ENCODE data around the gene SLC25A13.

SLC25A13 gene

DNA sequence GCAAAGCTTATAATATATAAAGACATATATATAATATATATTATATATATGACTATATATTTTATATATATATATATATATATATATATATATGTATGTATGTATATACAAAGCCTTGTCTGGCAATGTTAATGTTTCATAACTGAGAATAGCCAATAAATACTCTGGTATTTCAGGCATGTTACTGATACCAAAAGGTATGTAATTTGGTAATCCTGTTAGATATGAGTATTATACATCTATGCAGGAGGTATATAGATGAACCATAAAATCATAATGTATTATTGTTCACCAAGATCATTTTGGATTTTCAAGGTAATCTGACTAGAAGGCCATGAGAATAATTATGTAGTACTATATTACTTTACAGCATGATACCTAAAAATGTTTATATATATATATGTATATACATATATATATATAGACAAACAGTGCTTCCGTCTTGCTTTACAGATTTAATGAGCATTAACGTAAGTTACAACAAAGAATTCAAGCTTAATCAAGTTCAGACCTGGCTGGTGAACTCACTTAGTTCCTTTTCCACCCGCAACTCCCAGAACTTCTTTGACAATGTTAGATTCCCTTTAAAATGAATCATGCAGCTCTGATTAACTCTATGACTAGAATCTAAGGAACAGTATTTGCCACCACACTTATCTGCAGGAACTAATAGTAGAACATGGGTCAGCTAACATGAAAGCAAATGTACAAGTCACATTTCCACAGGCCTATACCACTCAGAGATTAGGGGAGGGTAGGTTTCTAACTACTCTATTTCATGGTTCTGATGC is 82.7 kb downstream of the SLC25A13 start:
- no peak for DNase-seq

DNA sequence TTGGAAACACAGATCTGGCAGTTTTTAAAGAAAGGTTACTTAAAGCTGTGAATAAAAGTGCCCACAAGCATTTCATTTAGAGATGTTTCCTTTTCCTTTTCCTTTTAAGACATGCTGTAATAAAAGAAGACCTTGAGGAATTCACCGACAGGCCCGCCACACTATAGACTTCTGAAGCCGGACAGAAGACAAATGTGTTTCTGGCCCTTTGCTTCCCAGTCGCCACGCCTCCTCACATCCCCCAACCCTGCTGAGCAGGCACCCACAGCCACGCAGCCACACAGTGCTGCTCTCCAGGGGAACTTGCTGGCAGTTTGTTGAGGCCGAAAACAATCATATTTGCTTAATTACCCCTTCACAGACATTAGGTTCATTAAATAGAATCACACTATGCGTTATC is 83.4 kb downstream of the SLC25A13 start:
- no peak for DNase-seq

DNA sequence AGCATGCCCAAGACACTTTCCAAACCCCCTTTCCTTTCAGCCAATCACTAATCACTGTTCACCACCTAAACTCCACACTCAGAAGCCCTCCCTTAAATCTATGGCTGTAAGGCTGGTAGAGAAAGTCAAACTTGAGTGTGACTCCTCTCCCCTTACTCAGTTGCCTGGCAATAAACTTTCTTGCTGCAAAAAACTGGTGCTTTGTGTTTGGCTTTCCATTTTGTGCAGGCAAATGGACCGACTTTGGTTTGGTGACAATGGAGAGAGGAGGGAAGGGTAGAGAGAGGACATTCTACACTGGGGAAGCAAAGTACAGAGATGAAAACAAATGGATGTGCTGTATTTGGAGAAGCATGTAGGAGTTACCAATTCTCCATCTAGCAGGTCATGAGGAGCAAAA is 84.9 kb downstream of the SLC25A13 start:
- DNase-seq = no peak

DNA sequence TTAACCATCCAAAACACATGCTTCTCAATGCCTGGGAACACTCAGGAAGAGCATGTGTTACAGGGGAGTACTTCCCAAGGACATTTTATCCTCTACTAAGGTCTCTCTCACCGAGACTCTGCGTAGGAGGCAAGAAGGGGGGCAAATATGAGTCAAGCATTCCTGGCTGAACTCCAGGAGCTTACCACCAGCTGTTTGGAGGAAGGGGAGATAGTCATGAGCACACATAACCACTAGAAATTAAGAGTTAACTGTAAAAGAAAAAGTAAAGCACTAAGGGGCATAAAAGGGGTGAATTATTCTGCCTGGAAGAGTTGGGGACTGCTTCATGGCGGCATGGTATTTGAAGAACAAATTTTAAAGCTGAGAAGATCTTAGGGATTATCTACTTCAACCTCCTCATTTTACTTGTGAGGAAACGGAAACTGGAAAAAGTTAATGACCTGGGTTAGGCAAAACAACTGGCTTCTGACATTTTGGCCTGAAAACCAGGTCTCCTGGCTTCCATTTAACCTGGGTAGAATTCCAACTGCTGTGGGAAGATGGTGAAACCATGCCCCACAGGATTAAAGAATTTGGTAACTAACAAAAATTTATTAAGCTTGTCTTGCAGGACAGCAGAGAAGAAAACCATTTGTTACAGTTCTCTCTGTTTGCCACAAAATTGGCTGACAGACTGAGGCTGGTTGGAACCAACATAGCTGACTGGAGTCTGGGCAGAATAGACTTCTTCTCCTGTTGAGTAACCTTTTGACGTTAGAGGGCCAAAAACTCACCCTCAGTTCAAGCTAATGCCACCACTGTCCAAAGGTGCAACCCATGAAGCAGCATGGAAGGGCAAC is 85.5 kb downstream of the SLC25A13 start:
- peak; percentile 56 for DNase-seq

DNA sequence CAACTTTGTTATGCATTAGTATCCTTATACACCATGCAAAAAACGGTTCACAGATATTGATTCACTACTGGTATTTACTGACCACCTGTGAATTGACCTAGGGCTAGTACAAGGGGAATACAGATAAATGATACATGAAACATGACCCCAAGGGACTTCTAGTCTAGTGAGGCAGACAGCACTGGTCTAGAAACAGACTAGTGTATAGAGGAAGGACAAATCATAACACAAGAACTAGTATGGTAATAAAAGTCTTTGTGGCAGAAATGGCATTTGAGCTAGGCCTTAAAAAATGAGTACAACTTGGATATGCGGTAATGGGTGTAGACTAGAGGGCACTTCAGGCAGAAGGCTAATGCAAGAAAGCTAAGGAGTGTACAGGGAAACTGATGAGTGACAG is 86.6 kb downstream of the SLC25A13 start:
- DNase-seq = no peak

DNA sequence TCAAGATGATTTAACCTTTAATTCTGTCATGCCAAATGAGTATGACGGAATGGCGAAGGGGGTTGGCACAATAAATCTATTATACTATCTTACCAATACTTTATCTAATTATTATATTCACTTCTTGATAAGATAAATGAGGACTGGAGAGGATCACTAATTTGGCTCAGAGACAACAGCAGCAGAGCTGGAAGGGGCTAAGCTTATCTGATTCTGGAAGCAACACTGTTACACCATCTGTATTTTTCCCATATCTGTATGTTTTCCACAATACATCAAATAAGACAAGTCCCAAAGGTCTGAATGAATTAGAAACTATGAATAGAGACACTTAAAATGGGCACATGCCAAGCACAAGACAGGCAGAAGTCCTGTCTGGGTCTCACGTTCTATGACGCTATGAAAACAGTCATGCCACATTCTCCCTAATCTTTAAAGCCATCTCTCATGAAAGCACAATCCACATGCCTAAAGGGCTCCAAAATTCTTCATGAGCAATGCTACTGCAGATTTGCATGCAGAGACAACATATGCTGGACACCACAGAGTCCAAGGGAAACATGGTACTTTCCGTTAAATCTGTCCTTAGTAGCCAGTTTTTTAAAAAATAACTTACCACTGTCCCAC is 88.3 kb downstream of the SLC25A13 start:
- DNase-seq = no peak

DNA sequence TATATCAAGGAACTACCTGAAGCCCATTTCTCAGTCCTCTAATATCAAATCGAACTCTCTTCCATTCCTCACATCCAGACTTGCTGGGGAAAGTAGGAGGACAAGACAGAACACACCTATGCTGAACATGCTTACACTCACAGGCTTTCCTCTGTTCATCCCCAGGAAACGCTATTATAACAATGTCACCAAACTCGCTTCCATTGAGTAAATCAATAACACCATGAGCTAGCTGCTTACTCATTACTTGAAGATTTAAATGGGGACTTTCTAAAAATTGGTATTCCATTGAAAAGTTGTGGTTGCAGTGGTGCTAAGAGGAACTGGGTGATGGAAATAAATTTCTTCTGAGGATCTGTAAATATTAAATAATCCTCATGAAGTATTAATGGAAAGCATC is 88.8 kb downstream of the SLC25A13 start:
- DNase-seq = no peak

DNA sequence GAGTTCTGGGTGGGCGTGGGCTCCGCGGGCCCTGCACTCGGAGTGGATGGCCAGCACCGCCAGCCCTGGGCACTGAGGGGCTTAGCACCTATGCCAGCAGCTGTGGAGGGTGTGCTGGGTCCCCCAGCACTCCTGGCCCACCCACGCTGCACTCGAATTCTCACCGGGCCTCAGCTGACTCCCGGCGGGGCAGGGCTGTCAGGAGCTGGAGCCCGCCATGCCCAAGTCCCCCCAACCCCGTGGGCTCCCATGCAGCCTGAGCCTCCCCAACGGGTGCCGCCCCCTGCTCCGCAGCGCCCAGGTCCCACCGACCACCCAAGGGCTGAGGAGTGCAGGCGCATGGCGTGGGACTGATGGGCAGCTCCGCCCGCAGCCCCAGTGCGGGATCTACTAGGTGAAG is 93.1 kb downstream of the SLC25A13 start:
- no peak for DNase-seq

DNA sequence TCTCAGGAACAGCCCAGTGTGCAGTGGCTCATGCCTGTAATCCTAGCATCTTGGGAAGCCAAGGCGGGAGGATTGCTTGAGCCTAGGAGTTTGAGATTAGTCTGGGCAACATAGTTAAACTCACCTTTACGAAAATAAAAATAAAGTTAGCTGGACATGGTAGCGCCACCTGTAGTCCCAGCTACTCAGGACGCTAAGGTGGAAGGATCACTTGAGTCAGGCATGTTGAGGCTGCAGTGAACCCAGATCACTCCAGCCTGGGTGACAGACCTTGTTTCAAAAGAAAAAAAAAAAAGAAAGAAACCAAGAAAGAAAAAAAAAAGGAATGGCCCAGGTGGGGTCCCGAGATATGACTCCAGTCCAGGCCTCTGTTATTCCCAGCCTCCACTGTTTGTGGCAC is 96.6 kb downstream of the SLC25A13 start:
- DNase-seq = no peak

DNA sequence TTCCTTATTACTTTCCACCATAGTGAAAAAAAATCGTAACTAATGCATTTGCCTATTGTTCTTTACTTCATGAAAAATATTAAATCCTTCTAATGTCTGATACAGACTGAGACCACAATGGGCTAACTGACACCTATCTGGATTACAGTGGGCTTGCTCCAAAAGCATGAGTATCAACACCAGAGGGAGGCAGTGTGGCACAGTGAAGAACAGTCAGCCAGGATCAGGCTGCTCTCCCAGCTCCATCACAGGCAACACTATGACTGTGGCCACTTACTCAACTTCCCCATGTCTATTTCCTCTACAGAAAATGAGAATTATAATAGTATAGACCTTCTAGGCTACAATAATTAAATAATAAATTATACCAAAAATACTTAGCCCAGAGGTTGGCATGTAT is 97.2 kb downstream of the SLC25A13 start:
- peak; percentile 16 for DNase-seq

DNA sequence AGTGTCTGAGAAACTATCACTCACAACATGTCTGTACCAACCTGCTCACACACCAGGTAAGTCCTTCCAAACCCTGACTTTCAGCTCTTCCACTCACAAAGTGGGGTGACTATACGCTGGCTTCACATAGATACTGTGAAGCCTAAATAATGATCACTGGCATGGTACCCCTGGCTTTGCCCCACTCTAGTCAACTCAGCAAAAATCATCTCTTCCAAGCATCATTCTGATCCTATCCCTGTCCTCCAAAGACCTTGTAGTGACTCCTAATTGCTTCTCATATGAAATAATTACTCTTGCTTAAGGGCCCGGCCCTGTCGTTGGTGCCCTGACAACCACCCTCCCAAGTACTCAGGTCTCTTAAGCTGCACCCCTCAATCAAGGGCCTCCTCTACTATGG is 97.8 kb downstream of the SLC25A13 start:
- no peak for DNase-seq

DNA sequence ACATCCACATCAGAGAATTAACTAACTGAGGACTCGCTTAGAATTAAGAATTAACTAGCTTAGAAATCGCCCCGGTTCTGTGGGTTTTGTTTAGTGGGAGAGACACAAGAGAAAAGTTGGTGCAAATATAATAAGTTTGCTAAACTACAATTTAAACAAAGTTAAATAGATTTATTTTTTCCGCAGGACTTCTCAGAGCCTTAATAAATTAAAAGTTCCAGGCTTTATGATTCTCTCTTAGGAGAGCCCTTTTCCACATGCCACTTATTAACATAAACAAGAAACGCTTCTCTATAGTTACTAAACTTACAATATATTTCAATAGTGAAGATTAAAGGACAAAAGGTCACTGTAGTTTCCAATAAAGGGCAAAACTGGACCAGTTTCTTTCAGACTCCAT is 100.0 kb downstream of the SLC25A13 start:
- no peak for DNase-seq

DNA sequence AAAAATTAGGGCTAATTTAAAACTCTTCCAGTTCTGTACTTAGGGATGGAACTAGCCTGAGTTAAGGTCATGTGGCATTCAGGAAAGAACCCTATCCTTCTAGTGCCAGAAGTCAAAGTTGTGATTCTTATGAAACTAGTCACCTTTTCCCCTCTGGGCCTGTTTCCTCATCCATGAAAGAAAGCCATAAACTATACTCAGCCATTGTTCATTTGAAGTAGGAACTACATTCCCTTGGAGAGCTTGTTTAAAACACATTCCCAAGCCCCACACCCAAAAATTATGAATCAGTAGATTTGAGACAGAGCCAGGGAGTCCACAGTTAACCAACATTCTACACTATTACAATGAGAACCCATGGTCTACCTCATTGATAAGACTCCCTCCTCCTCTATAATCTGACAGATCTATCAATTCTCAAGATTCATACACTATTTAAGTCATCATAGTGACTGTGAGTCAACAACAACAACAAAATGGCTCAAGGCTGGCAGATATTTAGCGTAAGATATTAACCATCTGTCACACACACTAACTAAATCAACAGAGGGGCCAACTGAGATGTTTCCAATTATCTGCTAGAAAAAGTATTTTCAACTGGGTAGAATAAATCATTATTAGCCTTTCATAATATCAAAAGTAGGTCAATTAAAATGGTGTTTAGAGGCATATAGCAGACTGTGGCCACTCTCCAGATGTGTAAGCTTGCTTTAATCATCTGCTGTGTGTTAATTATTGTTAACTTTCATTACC is 102.3 kb downstream of the SLC25A13 start:
- DNase-seq = peak; percentile 67

DNA sequence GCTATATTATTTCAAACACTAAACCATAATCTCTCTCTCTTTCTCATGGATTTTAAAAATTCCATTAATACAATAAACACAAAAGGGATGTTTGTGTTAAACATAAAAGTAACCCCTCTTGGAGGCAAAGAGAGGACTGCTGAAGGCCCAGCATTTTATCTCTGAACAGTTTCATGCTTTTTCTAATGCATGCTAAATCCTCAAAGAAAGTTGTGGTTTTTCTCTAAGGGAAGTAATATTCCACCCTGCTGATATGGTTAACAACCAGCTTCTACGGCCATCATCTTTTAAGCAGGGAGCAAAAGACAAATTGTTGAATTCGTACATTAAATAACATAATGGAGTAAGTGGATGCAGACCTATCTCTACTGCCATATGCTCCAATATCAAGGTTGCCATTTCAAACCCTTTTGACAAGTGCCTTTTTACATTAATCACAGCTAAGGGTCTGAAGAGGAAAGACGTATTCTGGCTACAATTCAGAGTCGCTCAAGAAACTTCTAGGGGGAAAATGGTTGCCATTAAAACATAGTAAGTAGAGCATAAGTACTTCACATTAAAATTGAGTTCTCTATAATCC is 103.1 kb downstream of the SLC25A13 start:
- no peak for DNase-seq

DNA sequence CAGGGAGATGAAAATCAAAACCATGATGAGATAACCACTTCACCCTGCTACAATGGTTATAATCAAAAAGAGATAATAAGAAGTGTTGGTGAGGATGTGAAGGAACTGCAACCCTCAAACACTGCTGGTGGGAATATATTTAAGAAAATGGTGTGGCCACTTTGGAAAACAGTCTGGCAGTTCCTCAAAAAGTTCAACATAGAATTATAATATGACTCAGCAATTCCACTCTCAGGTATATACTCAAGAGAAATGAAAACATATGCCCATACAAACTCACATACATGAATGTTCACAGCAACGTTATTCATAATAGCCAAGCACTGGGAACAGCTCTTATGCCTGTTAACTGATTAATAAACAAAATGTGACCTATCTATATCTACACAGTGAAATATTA is 104.8 kb downstream of the SLC25A13 start:
- DNase-seq = no peak

DNA sequence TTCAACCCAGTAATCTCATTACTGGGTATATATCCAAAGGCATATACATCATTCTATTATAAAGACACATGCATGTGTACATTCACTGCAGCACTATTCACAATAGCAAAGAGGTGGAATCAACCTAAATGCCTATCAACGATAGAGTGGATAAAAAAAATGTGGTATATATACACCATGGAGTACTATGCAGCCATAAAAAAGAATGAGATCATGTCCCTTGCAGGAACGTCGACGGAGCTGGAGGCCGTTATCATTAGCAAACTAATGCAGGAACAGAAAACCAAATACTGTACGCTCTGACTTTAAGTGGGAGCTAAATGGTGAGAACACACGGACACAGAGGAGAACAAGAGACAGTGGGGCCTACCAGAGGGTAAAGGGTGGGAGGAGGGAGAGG is 105.5 kb downstream of the SLC25A13 start:
- DNase-seq = no peak

DNA sequence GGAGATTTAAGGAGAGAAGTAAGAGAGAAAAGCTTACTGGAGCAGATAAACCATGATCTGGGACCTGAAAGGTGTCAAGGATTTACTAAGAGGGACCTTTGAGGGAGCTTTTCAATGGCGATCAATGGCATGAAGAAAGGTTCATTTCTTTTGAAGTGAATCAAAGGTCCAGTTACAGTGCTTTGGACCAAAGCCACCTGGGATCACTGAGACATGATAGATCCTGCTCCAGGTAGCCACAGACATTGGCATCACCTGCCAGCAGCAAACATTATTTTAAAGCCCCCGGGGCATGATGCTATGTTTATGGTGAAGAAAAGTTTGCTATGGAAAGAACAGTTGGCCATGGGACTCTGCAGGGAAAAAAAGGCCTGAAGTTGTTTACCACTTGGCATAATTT is 109.4 kb downstream of the SLC25A13 start:
- no peak for DNase-seq

DNA sequence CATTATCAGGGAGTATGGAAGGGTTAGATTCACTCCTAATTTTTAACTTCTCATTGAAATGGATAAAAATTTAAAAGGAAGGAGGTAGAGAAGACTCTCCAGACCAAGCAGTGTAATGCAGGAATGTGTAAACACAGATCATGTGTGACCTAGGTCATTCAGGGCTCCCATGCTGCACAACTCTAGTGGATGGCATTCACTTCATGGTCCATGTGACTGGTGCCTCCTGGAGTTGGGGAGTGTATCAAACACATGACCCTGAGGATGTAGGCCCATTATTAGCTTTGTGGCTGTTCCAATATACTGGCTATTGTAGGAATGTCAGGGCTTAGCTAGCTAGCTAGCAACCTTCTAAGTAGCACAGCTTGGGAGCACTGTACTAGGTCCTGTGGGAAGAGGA is 109.9 kb downstream of the SLC25A13 start:
- no peak for DNase-seq

DNA sequence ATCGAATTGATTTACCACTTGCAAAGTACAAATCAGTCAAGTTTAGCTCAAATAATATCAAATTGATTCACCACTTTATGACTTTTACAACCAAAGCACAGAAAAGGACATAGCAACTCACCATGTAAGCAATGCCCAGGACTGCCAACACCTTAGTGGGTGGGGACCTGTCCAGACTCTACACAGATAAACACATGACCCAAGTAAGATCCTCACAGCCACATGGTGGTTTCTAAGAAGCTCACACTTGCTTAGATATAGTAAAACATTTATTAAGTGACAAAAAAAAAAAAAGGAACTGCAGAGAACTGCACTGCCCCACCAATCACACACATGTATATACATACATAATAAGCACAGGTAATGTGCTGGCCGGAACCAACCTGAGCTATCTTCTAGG is 116.2 kb downstream of the SLC25A13 start:
- DNase-seq = no peak

DNA sequence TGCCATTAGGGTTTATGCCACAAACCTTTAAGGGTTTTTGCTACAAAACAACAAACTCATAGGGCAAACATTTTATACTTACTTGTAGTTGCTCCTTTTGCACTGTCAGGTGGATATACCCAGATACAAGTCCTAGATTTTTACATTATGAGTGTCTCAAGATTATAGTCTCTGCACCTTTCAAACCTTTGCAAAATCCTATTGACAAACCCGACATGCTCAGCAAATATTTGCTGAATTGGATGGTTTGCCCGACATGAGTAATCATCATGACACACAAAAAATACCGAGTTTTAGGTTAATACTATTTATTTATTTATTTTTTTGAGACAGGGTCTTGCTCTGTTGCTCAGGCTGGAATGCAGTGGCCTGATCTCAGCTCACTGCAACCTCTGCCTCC is 117.3 kb downstream of the SLC25A13 start:
- DNase-seq = no peak

DNA sequence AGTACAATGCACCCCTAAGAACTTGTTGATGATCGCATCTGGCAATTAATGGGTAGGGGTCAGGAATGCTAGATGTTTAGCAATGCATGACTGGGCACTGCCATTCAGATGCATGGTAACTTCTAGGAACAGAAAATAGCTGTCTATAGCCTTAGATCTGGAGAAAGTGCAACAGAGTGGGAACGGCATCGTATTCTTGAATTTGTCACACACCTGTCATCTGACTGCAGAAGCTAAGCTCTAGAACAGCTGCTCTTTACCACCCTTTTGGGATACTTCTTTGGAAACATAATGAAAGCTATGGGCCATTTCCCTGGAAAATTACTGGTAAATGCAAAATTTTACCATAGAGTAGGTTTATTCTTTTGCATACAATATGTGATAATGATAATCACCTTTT is 118.1 kb downstream of the SLC25A13 start:
- no peak for DNase-seq

DNA sequence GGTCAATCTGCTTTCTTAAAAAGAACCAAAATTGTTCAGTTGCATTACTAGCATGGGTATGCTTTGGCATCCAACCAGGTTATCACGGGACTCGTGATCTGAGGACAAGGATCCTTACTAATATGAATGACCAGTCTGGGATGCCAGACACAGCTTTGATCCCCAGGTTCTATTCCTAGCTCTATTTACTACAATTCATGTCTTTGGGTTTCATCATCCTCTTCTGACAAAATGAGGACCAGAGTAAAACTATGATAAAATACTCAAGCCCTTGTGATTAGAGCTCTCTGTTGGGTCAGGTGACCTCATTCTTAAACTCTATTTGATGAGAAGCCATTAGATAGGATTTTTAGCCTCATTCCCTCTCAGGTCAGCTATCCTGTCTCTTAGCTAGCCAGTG is 119.8 kb downstream of the SLC25A13 start:
- no peak for DNase-seq

DNA sequence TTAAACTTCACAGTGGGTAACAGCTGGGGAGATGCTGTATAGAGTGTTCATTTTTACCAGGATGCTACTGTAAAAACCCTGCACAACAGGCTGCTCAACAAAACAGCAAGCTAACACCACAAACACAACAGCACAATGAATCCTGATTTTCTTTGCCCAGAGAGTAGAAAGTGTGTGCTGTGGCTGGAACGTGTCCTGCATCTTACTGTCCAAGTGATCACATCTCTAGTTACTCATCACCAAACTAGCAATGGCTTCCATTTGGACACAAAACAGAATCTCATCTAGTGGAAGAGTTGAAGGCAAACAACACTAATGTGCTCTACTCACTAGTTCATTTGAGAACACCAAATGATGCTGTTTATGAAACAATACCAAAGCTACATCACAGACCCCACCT is 121.2 kb downstream of the SLC25A13 start:
- no peak for DNase-seq
